ENCODE measurements around the gene WIZ.

Gene WIZ

GRCh38 chr19:15372891-15373301, 76.9 kb downstream of the WIZ start:
- no peak for DNase-seq

GRCh38 chr19:15372470-15372869, 77.3 kb downstream of the WIZ start:
- no peak for DNase-seq

DNA sequence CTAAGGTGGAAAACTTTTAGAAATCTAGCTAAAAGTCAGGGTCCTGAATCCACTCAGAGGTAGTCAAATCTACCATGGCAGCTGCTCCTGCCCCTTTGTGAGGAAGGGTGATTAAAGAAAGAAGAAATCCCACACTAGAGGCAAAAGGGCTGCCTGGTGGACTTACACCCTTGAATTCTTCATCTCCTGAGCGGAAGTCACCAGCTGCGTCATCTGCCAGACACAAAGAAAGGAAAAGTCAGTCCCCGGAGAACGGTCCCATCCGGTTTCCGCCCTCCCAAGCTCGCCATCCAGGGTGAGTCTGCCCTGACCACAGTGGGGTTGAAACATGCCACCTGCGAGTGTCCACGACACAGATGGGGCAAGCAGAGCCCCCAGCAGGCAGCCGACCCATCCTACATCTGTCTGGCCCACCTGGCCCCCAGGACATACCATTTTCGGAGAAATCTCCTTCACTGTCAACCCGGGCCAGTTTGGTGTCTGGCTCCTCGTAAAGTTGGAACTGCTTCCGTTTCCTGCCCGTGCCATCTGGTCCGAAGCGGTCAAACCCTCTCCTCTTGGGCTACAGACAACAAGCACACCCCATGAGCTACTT, 77.9 kb downstream of the WIZ start:
- no peak for DNase-seq

DNA sequence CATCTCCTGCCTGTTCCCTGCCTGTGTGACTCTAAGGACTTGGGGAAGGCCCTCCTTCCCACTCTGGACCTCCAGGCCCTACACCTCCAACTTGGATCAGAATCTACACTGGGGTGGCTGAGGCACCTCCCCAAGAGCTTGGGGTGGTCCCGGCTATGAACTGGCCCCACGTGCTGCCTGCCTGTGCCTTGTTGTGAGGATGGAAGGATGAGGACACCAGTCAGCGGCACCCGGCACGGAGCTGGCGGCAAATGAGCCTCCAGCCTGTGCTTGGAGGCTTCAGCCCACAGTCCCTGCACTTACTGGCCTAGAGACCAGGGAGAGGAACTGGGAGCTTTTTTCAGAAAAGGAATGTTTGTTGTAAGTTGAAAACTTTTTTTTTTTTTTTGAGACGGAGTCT, 78.6 kb downstream of the WIZ start:
- DNase-seq = no peak

Data from Kasumi-1 (cell line).